ENCODE measurements around the gene LCN12.

LCN12 gene

DNA sequence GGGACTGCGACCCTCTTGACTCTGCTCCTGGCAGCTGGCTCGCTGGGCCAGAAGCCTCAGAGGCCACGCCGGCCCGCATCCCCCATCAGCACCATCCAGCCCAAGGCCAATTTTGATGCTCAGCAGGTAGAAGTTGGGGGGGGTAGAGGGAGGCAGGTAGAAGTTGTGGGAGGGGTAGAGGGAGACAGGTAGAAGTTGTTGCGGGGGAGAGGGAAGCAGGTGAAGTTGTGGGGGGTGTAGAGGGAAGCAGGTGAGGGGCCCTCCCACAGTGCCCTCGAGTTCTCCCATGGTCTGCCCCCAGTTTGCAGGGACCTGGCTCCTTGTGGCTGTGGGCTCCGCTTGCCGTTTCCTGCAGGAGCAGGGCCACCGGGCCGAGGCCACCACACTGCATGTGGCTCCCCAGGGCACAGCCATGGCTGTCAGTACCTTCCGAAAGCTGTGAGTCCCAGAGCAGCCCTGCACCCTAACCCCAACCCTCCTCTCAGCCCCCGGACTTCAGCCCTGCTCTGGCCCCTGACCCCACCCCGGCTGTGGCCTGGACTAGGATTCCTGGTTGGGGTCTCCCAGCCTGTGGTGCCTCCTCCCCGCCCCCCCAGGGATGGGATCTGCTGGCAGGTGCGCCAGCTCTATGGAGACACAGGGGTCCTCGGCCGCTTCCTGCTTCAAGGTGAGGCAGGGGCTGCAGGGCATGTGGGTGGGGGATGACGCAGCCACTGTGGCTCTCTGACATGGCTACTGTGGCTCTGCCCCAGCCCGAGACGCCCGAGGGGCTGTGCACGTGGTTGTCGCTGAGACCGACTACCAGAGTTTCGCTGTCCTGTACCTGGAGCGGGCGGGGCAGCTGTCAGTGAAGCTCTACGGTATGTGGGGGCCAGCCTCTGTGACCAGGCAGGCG is 6.5 kb upstream of the LCN12 start:
- no peak for DNase-seq (ENCODE audit: low spot score)

DNA sequence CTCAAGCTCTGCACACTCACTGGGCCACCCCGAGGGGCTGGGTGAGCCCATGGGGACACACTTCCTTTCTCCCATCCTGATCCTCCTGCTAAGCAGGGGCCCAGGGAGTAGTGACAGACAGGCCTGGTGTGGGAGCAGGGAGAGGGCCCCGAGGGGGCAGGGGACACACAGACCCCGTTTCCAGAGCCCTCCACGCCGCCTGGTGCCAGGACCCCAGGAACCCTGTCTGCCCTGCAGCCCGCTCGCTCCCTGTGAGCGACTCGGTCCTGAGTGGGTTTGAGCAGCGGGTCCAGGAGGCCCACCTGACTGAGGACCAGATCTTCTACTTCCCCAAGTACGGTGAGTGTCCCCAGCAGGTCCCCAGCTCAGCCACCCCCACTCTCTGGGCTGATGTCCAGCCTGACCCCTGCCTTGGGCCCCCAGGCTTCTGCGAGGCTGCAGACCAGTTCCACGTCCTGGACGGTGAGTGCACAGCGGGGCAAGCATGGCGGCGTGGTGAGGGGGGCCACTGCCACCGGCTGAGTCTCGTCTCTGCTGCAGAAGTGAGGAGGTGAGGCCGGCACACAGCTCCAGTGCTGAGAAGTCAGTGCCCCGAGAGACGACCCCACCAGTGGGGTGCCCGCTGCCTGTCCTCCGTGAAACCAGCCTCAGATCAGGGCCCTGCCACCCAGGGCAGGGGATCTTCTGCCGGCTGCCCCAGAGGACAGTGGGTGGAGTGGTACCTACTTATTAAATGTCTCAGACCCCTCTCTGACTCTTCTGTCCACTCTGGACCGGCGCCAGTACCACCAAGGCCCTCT is 5.6 kb upstream of the LCN12 start:
- no peak for DNase-seq (ENCODE audit: low spot score)

DNA sequence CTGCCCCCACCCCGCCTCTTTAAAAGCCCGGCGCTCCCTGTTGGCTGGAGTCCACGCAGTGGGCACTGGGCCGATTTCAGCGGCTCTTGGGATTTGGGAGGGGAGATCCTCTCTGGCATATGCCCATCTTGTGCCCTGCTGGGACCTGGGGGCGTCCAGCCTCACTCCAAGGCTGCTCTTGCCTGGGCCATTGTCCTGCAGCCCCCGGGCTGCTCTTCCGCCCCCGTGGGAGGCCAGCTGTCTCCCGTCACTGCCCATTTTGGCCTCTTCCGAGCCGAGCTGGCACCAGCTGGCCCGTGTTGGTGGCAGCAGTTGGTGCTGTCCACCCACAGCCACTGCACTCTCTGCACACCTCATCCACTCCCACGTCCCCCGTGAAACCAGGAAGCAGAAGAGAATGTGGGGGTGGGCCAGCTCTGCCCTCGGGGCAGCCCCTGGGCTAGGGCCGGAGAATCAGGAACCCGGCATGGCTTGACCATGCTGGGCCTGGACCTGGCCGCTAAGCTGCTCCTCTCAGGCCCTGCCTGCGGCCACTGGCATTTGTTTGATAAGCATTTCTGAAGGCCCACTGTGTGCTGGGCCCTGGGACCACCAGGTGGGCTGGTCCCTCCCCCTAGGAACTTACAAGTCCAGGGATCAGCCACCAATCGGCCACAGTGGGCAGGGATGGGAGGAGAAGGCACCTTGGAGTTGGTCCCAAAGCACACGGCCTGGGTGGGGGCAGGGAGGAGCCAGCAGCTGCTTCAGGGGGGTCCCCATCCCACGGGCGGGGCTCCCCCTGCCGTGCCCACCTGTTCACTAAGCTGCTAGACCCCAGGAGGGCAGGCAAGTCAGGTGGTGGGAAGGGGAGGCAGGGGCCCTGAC is 4.8 kb upstream of the LCN12 start:
- DNase-seq (ENCODE audit: low spot score), result no peak

DNA sequence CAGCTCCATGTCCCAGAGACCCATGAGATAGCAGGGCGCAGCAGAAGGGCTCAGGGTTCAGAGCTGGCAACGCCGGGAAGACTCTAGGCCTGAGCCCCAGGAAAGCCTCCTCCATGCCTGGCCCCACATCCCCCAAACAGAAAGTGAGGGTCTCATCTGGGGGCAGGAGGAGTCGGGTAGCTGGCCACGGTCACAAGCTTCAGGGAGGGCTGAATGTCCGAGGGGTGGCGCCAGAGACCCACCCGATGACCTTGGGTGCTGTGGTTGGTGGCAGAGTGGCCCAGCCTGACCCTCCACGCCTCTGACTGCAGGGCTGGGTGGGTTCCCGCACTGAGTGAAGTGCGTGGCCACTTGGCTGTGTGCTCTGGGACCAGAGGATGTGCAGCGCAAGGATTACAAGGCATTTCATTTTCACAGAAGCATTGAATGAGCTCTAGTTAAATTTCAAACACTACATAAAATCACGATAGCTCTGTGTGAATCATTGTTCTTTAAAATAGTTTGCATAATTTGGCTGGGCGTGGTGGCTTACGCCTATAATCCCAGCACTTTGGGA is 4.0 kb upstream of the LCN12 start:
- DNase-seq (ENCODE audit: low spot score), result no peak

DNA sequence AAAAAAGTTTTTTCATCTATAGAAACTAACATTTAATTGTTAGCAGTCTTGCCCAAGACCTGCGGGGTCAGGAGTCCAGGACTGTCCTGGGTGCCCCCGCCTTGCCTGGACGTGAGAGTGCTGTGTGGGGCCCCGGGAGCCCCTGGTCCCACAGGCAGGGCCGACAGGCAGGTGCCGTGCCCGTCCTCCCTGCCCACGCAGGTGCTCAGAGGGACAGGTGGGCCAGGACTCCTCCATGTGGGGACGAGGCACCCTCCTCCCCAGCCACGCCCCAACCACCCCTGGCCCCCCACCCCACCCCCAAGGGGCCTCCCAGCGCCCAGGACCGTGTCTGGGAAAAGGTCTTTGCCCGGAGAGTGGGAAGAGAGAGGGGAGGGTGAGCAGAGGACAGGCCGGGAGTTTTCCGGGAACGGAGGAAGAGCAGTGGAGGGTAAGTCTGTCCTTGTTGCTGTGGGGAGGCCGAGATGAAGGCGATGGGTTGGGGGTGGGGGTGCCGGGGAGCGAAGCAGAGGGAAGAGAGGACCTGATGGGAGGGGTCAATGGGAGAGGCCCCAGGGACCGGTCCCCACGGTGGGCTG is 2.7 kb upstream of the LCN12 start:
- no peak for DNase-seq (ENCODE audit: low spot score)

DNA sequence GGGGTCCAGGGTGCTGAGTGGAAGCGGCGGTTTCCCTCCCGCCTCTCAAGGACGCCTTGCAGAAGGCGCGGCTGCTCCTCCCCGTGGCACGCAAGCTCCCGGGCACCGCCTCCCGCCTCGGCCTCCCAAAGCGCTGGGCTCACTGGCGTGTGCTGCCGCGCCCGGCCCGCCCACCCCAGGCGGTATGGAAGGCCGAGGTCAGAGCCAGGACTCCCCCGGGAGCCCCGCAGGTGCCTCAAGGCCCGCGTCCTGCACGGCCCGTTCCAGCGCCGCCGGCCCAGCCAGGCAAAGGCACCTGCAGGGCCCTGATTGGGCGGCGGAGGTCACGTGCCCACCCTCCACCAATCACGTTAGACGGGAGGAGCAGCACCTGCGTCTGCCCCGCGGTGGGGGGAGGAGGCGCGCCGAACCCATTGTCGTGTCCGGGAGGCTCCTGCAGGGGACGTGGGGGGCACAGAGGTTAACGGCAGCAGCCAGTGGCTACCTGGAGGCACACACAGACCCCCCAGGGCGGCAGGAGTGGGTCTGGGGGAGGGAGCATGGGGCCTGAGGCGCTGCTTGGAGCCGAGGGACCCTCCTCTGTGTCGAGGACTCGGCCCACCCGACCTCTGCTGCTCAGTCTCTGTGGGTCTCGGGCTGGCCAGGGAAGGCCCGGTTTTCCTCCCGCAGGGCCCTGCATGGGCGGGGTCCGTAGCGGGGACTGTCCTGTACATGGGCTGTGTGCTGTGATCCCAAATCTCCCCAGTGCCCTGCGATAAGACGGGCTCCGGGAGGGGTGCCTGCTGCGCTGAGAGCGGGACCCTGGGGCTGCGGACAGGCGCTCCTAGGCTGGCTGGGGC is 2.0 kb upstream of the LCN12 start:
- DNase-seq (ENCODE audit: low spot score), result peak; percentile 90

DNA sequence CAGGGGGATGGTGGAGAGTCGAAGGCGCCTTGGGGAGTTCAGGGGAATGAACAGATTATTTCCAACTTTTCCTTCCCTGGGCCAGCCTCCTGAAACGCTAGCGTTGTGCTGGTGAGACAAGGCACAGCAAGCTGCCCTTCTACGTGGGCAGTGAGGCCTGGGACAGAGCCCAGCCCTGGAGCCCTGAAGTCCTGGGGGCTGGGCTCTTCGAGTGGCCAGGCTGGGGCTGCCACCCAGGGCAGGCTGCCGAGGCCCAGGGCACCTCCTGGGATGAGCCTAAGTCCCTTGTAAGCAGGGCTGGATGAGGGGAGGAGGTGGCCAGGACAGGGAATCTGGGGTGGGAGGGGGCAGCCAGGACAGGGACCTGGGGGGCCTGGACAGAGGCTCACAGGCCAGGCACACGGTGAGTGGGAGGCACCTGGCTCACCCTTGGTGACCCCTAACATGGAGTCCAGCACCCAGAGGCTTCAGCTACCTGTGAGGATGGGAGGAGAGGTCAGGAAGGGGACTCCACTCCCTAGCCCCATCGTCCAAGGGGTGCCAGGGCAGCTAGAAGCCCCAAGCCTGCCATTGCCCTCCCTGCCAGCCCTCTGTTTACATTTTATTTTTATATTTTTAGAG is 1.3 kb upstream of the LCN12 start:
- DNase-seq (ENCODE audit: low spot score), result no peak

DNA sequence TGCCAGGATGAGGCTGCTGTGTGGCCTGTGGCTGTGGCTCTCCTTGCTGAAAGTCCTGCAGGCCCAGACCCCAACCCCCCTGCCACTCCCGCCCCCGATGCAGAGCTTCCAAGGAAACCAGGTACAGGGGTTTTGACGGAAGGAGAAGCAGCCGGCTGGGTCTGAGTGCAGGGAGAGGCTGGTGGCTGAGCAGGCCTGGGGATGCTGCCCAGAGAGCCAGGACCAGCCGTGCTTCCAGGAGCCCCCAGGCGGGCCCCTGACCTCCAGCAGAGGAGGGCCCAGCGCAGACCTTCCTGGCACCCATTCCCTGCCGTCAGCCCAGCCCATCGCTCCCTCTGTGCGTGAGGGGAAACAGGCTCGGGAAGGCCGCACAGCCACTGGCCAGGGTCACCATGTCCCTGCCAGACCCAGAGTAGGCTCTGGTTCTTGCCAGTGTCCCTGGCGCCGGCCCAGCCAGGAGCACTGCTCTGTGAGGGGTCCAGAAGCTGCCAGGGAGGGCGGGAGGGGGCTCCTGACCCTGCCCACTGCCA is 313 bp downstream of the LCN12 start:
- DNase-seq (ENCODE audit: low spot score), result no peak

DNA sequence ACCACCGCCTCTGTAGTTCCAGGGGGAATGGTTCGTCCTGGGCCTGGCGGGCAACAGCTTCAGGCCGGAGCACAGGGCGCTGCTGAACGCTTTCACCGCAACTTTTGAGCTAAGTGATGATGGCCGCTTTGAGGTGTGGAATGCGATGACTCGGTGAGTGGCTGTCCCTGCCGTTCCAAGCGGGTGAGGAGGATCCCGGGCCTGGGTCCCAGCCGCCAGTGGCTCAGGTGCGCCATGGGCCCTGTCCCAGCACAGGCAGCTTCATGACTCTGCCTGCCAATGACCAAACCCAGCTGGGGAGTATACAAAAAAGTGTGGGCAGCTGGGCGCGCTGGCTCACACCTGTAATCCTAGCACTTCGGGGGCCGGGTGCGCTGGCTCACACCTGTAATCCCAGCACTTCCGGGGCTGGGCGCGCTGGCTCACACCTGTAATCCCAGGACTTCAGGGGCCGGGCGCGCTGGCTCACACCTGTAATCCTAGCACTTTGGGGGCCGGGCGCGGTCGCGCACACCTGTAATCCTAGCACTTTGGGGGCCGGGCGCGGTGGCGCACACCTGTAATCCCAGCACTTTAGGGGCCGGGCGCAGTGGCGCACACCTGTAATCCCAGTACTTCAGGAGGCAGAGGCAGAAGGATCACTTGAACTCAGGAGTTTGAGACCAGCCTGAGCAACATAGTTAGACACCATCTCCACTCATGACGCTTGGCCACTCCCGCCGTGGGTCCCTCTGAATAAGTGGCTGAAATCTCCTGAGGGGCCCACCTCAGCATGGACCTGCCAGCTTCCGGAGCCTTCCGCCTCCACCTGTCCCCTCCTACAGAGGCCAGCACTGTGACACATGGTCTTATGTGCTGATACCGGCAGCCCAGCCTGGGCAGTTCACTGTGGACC is 1.1 kb downstream of the LCN12 start:
- no peak for DNase-seq (ENCODE audit: low spot score)

DNA sequence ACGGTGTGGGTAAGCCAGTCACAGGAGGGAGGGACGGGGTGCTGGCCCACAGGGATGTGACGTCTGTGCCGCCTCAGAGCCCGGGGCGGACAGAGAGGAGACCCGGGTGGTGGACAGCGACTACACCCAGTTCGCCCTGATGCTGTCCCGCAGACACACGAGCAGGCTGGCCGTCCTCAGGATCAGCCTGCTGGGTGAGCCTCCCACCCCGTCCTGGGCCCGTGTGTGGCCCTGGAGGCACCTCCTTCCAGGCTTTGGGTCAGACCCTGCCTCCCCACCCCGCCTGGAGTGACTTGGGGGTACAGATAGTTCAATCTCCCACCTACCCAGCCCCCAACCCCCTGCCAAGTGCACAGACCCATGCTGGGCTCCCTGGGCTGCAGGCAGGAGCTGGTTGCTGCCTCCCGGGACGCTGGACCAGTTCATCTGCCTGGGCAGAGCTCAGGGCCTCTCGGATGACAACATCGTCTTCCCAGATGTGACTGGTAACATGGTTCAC is 1.7 kb downstream of the LCN12 start:
- DNase-seq (ENCODE audit: low spot score), result no peak

DNA sequence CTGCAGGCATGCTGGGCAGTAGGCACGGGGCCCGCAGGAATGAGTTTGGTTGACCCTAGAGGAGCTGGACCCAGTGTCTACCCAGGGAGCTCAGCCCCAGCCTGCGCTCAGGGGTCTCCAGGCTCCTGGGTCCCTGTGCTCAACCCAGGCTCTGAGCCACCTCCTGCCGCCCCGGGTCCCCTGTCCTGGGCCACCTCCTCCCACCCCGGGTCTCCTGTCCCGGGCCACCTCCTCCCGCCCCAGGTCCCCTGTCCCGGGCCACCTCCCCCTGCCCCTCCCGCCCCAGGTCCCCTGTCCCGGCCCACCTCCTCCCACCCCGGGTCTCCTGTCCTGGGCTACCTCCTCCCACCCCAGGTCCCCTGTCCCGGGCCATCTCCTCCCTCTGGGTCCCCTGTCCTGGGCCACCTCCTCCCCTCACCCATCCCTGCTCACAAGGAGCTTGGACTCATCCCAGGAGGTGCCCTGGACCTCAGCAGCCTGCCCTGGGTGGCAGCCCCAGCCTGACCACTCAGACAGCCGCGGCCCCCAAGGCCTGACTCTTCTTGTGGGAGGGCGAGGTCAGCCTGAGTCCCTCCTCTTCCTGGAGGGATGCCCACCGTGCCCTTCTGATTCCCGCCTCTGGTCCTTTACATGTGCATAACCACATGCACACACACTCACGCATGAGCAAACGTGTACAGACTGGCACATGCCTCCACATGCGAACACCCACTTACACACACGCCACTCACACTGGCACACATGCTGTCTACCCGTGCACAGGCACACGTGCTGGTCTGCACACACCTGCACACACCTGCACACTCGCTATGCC is 2.4 kb downstream of the LCN12 start:
- no peak for DNase-seq (ENCODE audit: low spot score)

DNA sequence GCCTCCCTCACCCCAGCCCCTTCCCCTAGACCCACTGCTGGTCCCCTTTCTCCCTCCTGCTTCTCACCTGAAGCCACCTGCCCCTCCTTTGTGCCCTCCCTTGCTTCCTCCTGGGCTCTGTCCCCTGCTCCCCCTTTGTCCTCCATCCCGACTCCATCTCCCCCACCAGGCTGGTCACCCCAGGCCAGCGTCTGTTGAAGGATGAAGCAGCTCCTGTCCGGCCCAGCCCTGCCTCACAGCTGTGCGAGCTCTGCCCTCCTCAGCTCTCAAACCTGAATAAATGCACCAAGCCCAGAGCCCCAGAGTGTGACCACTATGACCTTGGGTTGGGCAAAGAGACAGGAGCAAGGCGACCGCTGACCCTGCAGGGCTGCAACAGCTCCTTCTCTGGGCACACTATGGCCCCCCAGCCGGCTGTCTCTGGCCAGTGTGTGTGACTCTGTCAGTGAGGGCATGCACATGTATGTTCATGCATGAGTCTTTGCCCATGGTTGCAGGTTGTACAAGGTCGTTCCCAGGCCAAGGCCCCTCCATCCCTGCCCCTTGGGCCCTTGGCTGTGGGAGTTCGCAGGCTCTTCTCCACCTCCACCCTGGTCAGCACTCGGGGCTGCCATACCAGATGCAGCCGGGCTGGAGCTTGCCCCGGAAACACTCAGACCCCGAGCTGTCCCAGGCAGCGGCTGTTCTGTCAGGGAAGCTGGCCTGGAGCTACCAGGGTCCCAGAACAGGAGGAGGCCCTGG is 3.3 kb downstream of the LCN12 start:
- no peak for DNase-seq (ENCODE audit: low spot score)

DNA sequence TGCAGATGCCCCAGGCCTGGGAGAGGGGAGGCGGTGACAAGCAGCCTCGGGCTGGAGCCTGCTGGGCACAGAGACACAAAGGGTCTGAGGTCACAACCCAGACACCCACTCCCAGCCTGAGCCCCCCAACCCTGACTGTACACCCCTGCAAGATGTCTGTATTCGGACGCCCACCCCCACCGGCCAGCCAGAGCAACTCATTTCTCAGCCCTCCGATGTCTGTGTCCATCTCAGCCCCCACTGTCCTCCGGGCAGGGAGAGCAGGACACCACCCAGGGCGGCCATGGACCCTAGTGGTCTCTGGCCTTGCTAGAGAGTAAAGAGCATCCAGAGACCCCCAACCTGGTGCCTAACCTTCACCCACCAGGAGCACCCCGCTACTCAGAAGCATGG is 3.9 kb downstream of the LCN12 start:
- no peak for DNase-seq (ENCODE audit: low spot score)

DNA sequence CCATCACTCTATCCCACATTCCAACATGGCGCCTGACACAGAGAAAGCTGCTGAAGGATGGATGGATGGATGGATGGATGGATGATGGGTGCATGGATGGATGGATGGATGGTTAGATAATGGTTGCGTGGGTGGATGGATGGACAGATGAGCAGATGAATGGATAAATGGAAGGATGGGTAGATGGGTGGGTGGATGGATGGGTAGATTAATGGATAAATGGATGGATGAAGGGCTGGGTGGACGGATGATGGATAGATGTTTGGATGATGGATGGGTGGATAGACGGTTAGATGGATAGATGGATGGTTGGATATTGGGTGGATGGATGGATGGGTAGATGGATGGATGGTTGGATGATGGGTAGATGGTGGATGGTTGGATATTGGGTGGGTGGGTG is 4.5 kb downstream of the LCN12 start:
- no peak for DNase-seq (ENCODE audit: low spot score)

DNA sequence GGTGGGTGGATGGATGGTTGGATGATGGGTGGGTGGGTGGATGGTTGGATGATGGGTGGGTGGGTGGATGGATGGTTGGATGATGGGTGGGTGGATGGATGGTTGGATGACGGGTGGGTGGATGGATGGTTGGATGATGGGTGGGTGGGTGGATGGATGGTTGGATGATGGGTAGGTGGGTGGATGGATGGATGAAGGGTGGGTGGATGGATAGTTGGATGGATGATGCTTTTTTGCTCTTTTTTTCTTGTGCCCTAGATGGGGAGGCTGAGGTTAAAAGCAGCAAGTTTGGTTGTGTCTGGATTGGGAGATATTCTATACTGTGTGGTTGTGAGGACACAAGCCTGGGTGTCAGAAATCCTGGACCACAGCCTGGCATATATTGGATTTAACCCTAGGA is 5.4 kb downstream of the LCN12 start:
- DNase-seq (ENCODE audit: low spot score), result no peak

DNA sequence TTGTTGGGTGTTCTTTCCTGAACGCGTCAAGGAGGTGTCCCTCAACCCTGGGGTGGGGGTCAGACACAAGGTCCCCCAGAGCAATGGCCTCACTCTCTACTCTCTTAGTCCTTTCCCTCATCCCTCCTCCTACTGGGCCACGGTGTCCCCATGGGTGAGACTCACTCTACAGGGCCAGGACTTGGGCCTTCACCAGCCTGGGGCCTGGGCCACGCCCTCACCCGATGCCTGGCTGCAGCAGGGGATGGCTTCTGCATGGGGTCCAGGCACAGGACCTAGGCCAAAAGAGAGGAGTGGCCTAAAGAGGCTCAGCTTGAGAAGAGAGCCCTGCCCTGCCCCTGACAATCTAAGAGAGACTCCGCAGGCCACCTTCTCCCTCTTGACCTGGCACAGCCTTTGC is 5.8 kb downstream of the LCN12 start:
- no peak for DNase-seq (ENCODE audit: low spot score)

DNA sequence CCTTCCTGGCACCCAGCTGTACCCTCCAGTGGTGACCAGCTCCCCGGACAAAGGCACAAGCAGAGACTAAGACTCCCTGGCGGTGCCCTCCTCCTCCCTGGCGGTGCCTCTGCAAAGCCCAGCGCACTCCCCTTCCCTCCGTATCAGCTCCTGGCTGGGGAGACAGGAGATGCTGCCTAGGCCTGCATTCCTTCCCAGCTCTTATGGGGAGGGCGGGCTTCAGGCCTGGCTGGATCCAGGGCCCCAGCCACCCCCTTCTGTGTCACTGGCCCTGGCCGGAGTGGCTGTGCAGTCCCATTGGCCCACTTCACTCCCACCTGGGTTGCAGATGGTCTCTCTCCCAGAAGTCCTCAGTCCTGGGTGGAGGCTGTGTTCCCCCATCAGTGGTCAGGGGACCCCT is 6.4 kb downstream of the LCN12 start:
- DNase-seq (ENCODE audit: low spot score), result no peak
